GM21381 (cell line): ENCODE measurements around the gene NAA10.

Experiments
- ATAC-seq: cut with Tn5 transposase; IDR thresholded peaks from one replicate; pipeline ENCODE4 v1.9.1; 2021; ENCODE audit warnings: mild to moderate bottlenecking, moderate library complexity; ENCODE audit not compliant: unreplicated experiment

The NAA10 gene

GRCh38 chrX:153885968-153886903 lies 48.6 kb downstream of the NAA10 start, which contains the start of gene L1CAM:
Gene L1CAM (minus strand): TSS chrX:153886173. CDS start chrX:153875836, 10,337 bp downstream.
- no peak for ATAC-seq

GRCh38 chrX:153885208-153885787 lies 49.5 kb downstream of the NAA10 start:
- ATAC-seq: no peak

- ATAC-seq: no peak
These were observed 50.2 kb downstream of the NAA10 start for GRCh38 chrX:153884590-153884989.

GRCh38 chrX:153884136-153884535 lies 50.7 kb downstream of the NAA10 start:
- no peak for ATAC-seq

GRCh38 chrX:153883163-153883843 lies 51.5 kb downstream of the NAA10 start:
- no peak for ATAC-seq

- ATAC-seq: no peak
These were observed 52.3 kb downstream of the NAA10 start for GRCh38 chrX:153882557-153882956.

GRCh38 chrX:153882086-153882498 lies 52.7 kb downstream of the NAA10 start:
- ATAC-seq: no peak

- no peak for ATAC-seq
These were observed 53.6 kb downstream of the NAA10 start for GRCh38 chrX:153881281-153881680.

- no peak for ATAC-seq
These were observed 54.4 kb downstream of the NAA10 start for GRCh38 chrX:153880440-153880815.

GRCh38 chrX:153879741-153880439 lies 54.9 kb downstream of the NAA10 start:
- no peak for ATAC-seq
